ENCODE measurements around the gene CYB561.
"Not testable (repeated sequence)": the region's sequence is repeated elsewhere in the genome, so short reads cannot be mapped to it uniquely, and the experiment has no call there.

CYB561 gene

GRCh38 chr17:63460018-63460417 is 13.9 kb upstream of the CYB561 start:
- peaks cover 11% of the 10 kb centered on the region for H3K9me3 Mint-ChIP-seq
- H3K36me3 Mint-ChIP-seq (ENCODE audit: low read depth), result peaks cover 5% of the 10 kb centered on the region
- no peak for DNase-seq
- H3K27ac Mint-ChIP-seq, result peak overlapping the region; percentile 17
- H3K27me3 Mint-ChIP-seq (ENCODE audit: low read depth, poor library complexity), result peaks cover 17% of the 10 kb centered on the region
- TF ChIP-seq CTCF (IDR thresholded peaks at IDR 0.05), result no peak
- peak overlapping the region; percentile 19 for H3K4me3 Mint-ChIP-seq
- peaks cover 13% of the 10 kb centered on the region for H3K4me1 Mint-ChIP-seq

- DNase-seq, result no peak
- H3K4me1 Mint-ChIP-seq, result peaks cover 13% of the 10 kb centered on the region
- no peak for TF ChIP-seq CTCF (IDR thresholded peaks at IDR 0.05)
Observed at GRCh38 chr17:63458478-63458877, 12.4 kb upstream of the CYB561 start.

GRCh38 chr17:63455417-63455816 is 9.3 kb upstream of the CYB561 start:
- Mint-ChIP-seq H3K4me1 (peaks cover 20% of the 10 kb centered on the region), H3K9me3 (peaks cover 8% of the 10 kb centered on the region), H3K36me3 (ENCODE audit: low read depth) (peaks cover 5% of the 10 kb centered on the region), H3K4me3 (peak overlapping the region; percentile 51), H3K27ac (no peak overlapping the region), H3K27me3 (ENCODE audit: low read depth, poor library complexity) (peaks cover 12% of the 10 kb centered on the region)
- DNase-seq, result no peak
- no peak for TF ChIP-seq CTCF (IDR thresholded peaks at IDR 0.05)

More at GRCh38 chr17:63458478-63458877, 12.4 kb upstream of the CYB561 start:
- Mint-ChIP-seq H3K27ac (no peak overlapping the region), H3K9me3 (peaks cover 8% of the 10 kb centered on the region), H3K27me3 (ENCODE audit: low read depth, poor library complexity) (peaks cover 9% of the 10 kb centered on the region), H3K36me3 (ENCODE audit: low read depth) (peaks cover 5% of the 10 kb centered on the region), H3K4me3 (no peak overlapping the region)

GRCh38 chr17:63454915-63455314 is 8.8 kb upstream of the CYB561 start:
- Mint-ChIP-seq H3K27ac (no peak overlapping the region), H3K4me3 (no peak overlapping the region), H3K27me3 (ENCODE audit: low read depth, poor library complexity) (peaks cover 12% of the 10 kb centered on the region), H3K9me3 (peaks cover 8% of the 10 kb centered on the region), H3K36me3 (ENCODE audit: low read depth) (peaks cover 5% of the 10 kb centered on the region), H3K4me1 (peaks cover 22% of the 10 kb centered on the region)
- TF ChIP-seq CTCF (IDR thresholded peaks at IDR 0.05), result no peak
- no peak for DNase-seq

- H3K36me3 Mint-ChIP-seq (ENCODE audit: low read depth); H3K4me3 Mint-ChIP-seq; DNase-seq; H3K9me3 Mint-ChIP-seq; H3K27ac Mint-ChIP-seq: not testable (repeated sequence)
- Mint-ChIP-seq H3K27me3 (ENCODE audit: low read depth, poor library complexity) (peaks cover 12% of the 10 kb centered on the region), H3K4me1 (peaks cover 21% of the 10 kb centered on the region)
Observed at GRCh38 chr17:63454357-63454756, 8.3 kb upstream of the CYB561 start.

- H3K4me1 Mint-ChIP-seq, result peaks cover 30% of the 10 kb centered on the region
- peaks cover 20% of the 10 kb centered on the region for H3K27me3 Mint-ChIP-seq (ENCODE audit: low read depth, poor library complexity)
- H3K27ac Mint-ChIP-seq, result no peak overlapping the region
- peaks cover 8% of the 10 kb centered on the region for H3K9me3 Mint-ChIP-seq
- DNase-seq, result no peak
- peaks cover 5% of the 10 kb centered on the region for H3K36me3 Mint-ChIP-seq (ENCODE audit: low read depth)
- H3K4me3 Mint-ChIP-seq, result no peak overlapping the region
- no peak for TF ChIP-seq CTCF (IDR thresholded peaks at IDR 0.05)
Observed at GRCh38 chr17:63452962-63453551, 7.0 kb upstream of the CYB561 start.
